Aorta (tissue), 5 donors: ENCODE measurements around the gene ACOT8. TPM values are rescaled to one million over a fixed set of nuclear protein-coding genes. Genes with fewer than 3 reads are reported as not detected.

Source experiments
- ATAC-seq: fragments of 200-7000 bp; cut with Tn5 transposase; one replicate; pipeline ENCODE4 v1.9.1; 2022; ENCODE audit warnings: moderate library complexity; ENCODE audit not compliant: low FRiP score
- DNase-seq, 2 donors: peaks; one replicate each; pipeline ENCODE4 v3.0.0-alpha.2; 2020
- H3K27ac ChIP-seq, 2 donors: one replicate each; pipeline ENCODE4 v1.5.1; 2013; ENCODE audit warnings: low read length in 2 of 2, mild to moderate bottlenecking in 2 of 2, moderate library complexity in 2 of 2, control low read depth in 1 of 2, inconsistent platforms in 1 of 2, low read depth in 1 of 2
- H3K27me3 ChIP-seq, 2 donors: one replicate each; pipeline ENCODE4 v1.6.1; 2013; ENCODE audit warnings: control low read depth in 1 of 2, low read length in 1 of 2, mild to moderate bottlenecking in 1 of 2, moderate library complexity in 1 of 2; ENCODE audit not compliant: insufficient read depth in 2 of 2, control insufficient read depth in 1 of 2
- H3K36me3 ChIP-seq, 2 donors: one replicate each; pipeline ENCODE4 v1.6.1; 2013; ENCODE audit warnings: control low read depth in 1 of 2, low read length in 1 of 2, mild to moderate bottlenecking in 1 of 2; ENCODE audit not compliant: insufficient read depth in 2 of 2, control insufficient read depth in 1 of 2
- H3K4me1 ChIP-seq, 2 donors: one replicate each; pipeline ENCODE4 v1.6.1; 2013; ENCODE audit warnings: low read length in 2 of 2, control low read depth in 1 of 2, mild to moderate bottlenecking in 1 of 2, moderate library complexity in 1 of 2; ENCODE audit not compliant: insufficient read depth in 2 of 2, control insufficient read depth in 1 of 2
- H3K4me3 ChIP-seq, 2 donors: one replicate each; pipeline ENCODE4 v1.5.1; 2013; ENCODE audit warnings: low read length in 2 of 2, control low read depth in 1 of 2, mild to moderate bottlenecking in 1 of 2
- H3K9me3 ChIP-seq: one replicate; pipeline ENCODE4 v1.6.1; 2013; ENCODE audit warnings: mild to moderate bottlenecking, low read length; ENCODE audit not compliant: control insufficient read depth
- WGBS, 2 donors: extraction: QIAGEN DNeasy Blood & Tissue Kit; methylation state at CpG; one replicate each; pipeline ENCODE4 v1.1.7; 2013; 5-methylcytosine and 5-hydroxymethylcytosine counted together
- intact Hi-C, 2 donors: fragments of 100-400 bp; cut with DNase I; formaldehyde crosslinking; loops; one replicate each; pipeline versions ENCODE4 v1.14.2 to v1.15.0; 2022
- polyA plus RNA-seq, 2 donors: library from polyadenylated mRNA; stranded (reverse); fragments of 200-250 nt; gene quantifications; one replicate each; pipeline ENCODE4 v1.2.3, GENCODE V29; 2013
- total RNA-seq, 2 donors: library from RNA; stranded (reverse); fragmentation: NEBNext Ultra II Directional; extraction: Animal tissue kit (Norgen Biotek cat#: 25700); gene quantifications; one replicate each; pipeline ENCODE4 v1.2.1, GENCODE V29; 2021
- donor health status: healthy with polysubstance abuse.
- donor health status: Bipolar disorder and iron deficiency.
- donor health status: DM: no; HTN: no; CAD: no.
- donor health status: DM: no; HTN: no; CAD: no.
- donor health status: DM: yes; HTN: yes; CAD: no.

The ACOT8 gene
- total and polyA plus RNA-seq, 4 donors: 11.2 to 32.5 (median 20.0) TPM

DNA sequence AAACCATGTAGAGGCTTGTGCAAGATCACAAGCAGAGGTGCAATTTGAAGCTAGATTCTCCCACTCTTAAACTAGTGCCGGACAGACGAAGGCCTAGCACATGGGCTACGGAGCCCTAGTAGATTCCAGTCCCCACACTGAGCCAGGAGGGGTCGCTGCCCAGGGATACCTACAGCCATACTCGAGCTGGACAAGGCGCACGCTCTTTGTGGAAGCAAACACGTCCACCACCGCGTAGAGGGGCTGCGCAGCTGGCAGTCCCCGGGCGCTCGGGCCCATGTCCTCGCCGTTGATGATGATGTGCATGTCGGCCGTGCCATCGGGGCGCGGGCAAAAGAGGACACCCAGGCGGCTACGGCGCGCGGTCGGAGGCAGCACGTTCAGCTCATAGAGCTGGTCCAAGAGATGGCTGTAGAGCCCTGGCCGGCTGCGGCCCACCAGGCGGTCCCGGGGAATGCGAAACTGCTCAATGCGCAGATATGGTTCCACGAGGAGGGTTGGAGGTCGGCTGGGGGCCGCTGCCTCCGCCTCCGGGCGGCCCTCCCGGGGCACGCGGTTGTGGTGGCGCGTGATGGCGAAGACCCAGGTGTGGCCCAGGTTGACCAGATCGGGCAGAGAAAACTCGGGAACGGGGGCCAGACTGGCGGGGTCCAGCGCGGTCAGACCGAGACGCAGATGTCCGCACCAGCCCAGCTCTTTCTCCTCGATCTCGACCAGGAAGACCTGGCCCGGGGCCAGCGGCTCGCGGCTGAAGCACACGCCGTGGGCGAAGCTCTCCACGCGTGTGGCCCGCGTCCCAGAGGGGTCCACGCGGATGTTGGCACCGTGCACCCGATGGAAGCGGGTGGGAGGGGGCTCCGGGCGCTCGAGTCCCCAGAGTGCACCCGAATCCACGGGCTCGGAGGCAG lies 33.1 kb upstream of the ACOT8 start:
- WGBS, 2 donors: 1% methylated on average over 76 to 79 of the region's 79 CpGs
- Histone ChIP-seq H3K27ac (peak overlapping the region in 1 of 2 donors; percentile 50), H3K4me3 (peak overlapping the region; percentile 42 to 55), H3K9me3 (no peaks in the 10 kb centered on the region), H3K36me3 (no peaks in the 10 kb centered on the region), H3K27me3 (no peaks in the 10 kb centered on the region), H3K4me1 (no peaks in the 10 kb centered on the region)
- DNase-seq: peak; percentile 90 to 95
- intact Hi-C loops: loop anchor here (5.0 kb wide), 2 partner anchors 82 to 93 kb away; partner anchors contain the start of gene ZNF335 (in 1 of the 2)
- peak; percentile 89 for ATAC-seq

DNA sequence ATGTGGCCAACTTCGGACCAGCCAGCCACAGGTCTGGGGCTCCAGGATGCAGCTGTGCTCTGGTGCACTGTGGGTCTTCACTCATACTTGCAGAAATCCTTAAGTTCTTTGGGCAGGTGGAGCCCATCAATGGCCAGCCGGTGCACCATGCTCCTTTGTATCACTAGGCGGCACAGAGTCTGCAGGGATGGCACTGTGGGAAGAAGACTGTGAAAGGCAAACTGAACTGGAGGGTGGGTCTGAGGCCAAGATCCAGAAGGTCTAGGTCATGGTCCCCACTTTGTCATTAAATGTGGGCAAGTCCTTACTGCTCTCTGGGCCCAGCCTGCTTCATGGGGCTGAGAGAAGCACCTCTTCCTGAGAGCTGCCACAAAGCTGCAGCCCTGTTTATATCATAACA lies 31.5 kb upstream of the ACOT8 start:
- intact Hi-C loops: loop anchor here in 1 of 2 donors (10.0 kb wide), 1 partner anchor 54 kb away; the partner anchor contains the start of gene SNX21
- H3K36me3 ChIP-seq: peaks cover 0 to under 1% of the 10 kb centered on the region in 2 donors
- no peaks in the 10 kb centered on the region for H3K27me3 ChIP-seq
- H3K4me3 ChIP-seq: no peak overlapping the region
- no peaks in the 10 kb centered on the region for H3K4me1 ChIP-seq
- ATAC-seq: no peak
- 88 to 89% methylated on average over 3 of the region's 3 CpGs for WGBS, 2 donors
- no peaks in the 10 kb centered on the region for H3K9me3 ChIP-seq
- no peak overlapping the region for H3K27ac ChIP-seq
- peak in 1 of 2 donors; percentile 65 for DNase-seq

DNA sequence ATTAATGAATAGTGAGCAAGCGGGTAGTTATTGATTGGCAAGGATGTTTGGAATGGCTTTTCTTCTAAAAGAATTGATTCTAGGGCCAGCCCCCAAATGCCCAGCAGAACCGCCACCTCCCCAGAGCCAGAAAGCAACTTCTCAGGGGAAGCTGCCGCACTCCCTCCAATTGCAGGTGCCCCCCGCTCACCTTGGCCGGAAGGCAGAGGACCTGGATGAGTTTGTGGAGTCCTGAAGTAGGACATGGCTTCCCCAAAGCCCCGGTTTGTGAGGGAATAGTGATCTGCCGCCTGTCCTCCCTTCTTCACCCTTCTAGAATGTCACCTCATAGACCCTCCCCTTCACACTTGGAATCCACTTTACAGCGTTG lies 30.1 kb upstream of the ACOT8 start, which contains the start of gene SPATA25:
Gene SPATA25, minus strand, starts transcription at position 277 of the 370 bp plus-strand sequence. Its CDS starts 32 bp downstream, at position 245.
- Histone ChIP-seq H3K4me1 (no peaks in the 10 kb centered on the region), H3K9me3 (no peaks in the 10 kb centered on the region), H3K27ac (no peak within 1 kb of the TSS), H3K4me3 (no peak within 1 kb of the TSS), H3K27me3 (no peaks in the 10 kb centered on the region), H3K36me3 (peaks cover 0 to 2% of the 10 kb centered on the region in 2 donors)
- ATAC-seq (no peak), DNase-seq (peak in 1 of 2 donors; percentile 28)
- intact Hi-C loops: loop anchor here in 1 of 2 donors (10.0 kb wide), 1 partner anchor 53 kb away; the partner anchor contains the start of gene SNX21
- 91 to 95% methylated on average over 8 of the region's 8 CpGs for WGBS, 2 donors

- no peaks in the 10 kb centered on the region for H3K4me1 ChIP-seq
- WGBS, 2 donors: 85 to 87% methylated on average over 19 of the region's 19 CpGs
- no peak overlapping the region for H3K4me3 ChIP-seq
- no peaks in the 10 kb centered on the region for H3K9me3 ChIP-seq
- H3K27ac ChIP-seq: no peak overlapping the region
- no peak for ATAC-seq
- no peaks in the 10 kb centered on the region for H3K27me3 ChIP-seq
- H3K36me3 ChIP-seq: peaks cover 0 to 2% of the 10 kb centered on the region in 2 donors
- intact Hi-C loops: loop anchor here in 1 of 2 donors (10.0 kb wide), 1 partner anchor 52 kb away; the partner anchor contains the start of gene SNX21
- peak in 1 of 2 donors; percentile 72 for DNase-seq
Observed at GRCh38 chr20:45886590-45887345, 29.6 kb upstream of the ACOT8 start.

DNA sequence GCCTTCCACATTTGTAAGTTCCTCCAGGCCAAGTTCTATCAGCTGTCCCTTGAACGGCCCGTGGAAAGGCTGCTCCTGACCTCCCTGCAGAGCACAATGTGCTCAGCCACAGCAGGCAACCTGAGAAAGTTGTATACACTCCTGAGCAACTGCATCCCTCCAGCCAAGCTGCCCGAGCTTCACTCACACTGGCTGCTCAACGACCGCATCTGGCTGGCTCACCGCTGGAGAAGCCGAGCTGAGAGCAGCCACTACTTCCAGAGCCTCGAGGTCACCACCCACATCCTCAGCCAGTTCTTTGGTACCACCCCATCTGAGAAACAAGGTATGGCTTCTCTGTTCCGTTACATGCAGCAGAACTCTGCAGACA lies 25.9 kb upstream of the ACOT8 start:
- H3K4me3 ChIP-seq: no peak overlapping the region
- 76% methylated on average over 9 of the region's 9 CpGs for WGBS, 2 donors
- intact Hi-C loops: loop anchor here in 1 of 2 donors (10.0 kb wide), 1 partner anchor 48 kb away; the partner anchor contains the start of gene SNX21
- H3K9me3 ChIP-seq: no peaks in the 10 kb centered on the region
- peaks cover 0 to 2% of the 10 kb centered on the region in 2 donors for H3K36me3 ChIP-seq
- H3K27me3 ChIP-seq: no peaks in the 10 kb centered on the region
- H3K4me1 ChIP-seq: no peaks in the 10 kb centered on the region
- DNase-seq (no peak), ATAC-seq (no peak)
- no peak overlapping the region for H3K27ac ChIP-seq

DNA sequence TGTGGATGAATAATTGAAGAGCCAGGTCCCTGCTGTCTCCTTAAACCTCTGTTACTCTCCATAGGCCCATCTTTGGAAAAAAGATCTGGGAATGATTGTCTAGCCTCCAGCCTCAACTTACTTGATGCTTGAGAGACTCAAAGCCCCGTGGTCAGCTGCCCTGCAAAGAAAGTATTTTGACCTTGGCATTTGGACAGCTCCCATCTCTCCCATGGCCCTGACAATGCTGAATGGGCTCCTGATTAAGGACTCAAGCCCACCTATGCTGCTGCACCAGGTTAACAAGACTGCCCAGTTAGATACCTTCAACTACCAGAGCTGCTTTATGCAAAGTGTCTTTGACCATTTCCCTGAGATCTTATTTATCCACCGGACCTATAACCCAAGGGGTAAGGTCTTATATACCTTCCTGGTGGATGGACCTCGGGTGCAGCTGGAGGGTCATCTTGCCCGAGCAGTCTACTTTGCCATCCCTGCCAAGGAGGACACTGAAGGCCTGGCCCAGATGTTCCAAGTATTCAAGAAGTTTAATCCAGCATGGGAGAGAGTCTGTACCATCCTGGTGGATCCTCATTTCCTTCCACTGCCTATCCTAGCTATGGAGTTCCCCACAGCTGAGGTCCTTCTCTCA lies 25.4 kb upstream of the ACOT8 start:
- peaks cover 0 to 4% of the 10 kb centered on the region in 2 donors for H3K36me3 ChIP-seq
- no peak overlapping the region for H3K27ac ChIP-seq
- ATAC-seq (no peak), DNase-seq (no peak)
- H3K4me3 ChIP-seq: no peak overlapping the region
- no peaks in the 10 kb centered on the region for H3K9me3 ChIP-seq
- intact Hi-C loops: loop anchor here in 1 of 2 donors (10.0 kb wide), 1 partner anchor 48 kb away; the partner anchor contains the start of gene SNX21
- 77 to 81% methylated on average over 4 of the region's 4 CpGs for WGBS, 2 donors
- no peaks in the 10 kb centered on the region for H3K27me3 ChIP-seq
- H3K4me1 ChIP-seq: no peaks in the 10 kb centered on the region

GRCh38 chr20:45880988-45881788 lies 24.0 kb upstream of the ACOT8 start, which contains the start of gene ZSWIM1:
ZSWIM1 (plus strand) TSS chr20:45881227; CDS start chr20:45882593, 1,366 bp downstream.
- ATAC-seq: peak; percentile 97
- peak; percentile 99 to 100 for DNase-seq
- H3K4me1 ChIP-seq: no peaks in the 10 kb centered on the region
- H3K36me3 ChIP-seq: peaks cover 0 to 12% of the 10 kb centered on the region in 2 donors
- WGBS, 2 donors: 0% methylated on average over 23 of the region's 23 CpGs
- H3K27me3 ChIP-seq: no peaks in the 10 kb centered on the region
- H3K4me3 ChIP-seq: peak within 1 kb of the TSS; percentile 29 to 45
- intact Hi-C loops: loop anchor here in 1 of 2 donors (10.0 kb wide), 1 partner anchor 46 kb away; the partner anchor contains the start of gene SNX21
- H3K27ac ChIP-seq: peak within 1 kb of the TSS in 1 of 2 donors; percentile 74
- H3K9me3 ChIP-seq: no peaks in the 10 kb centered on the region
